CD4-positive, CD25-positive, alpha-beta regulatory T cell (primary cell): Measurements from ENCODE around the gene OR6B3. TPM values are rescaled to one million over a fixed set of nuclear protein-coding genes. Genes with fewer than 3 reads are reported as not detected.
"Not testable (repeated sequence)": the region's sequence is repeated elsewhere in the genome, so short reads cannot be mapped to it uniquely, and the experiment has no call there.

ENCODE experiments used
- ATAC-seq, 2 donors: fragments of 150-1000 bp; cut with Tn5 transposase; one replicate each; pipeline ENCODE4 v1.10.0; 2021; ENCODE audit warnings: low read depth in 2 of 2, moderate number of reproducible peaks in 2 of 2, moderate library complexity in 1 of 2
- DNase-seq, 3 donors: peaks; one replicate each; pipeline versions ENCODE4 v3.0.0 to v3.0.0-alpha.2; 2012 to 2022; ENCODE audit warnings: mixed read lengths in 1 of 3
- H3K27ac ChIP-seq: one replicate; pipeline ENCODE4 v1.7.0; 2013; ENCODE audit warnings: mild to moderate bottlenecking, low read length; ENCODE audit not compliant: insufficient read depth, poor library complexity, severe bottlenecking
- H3K27me3 ChIP-seq: one replicate; pipeline ENCODE4 v1.7.0; 2013; ENCODE audit warnings: low read length; ENCODE audit not compliant: control insufficient read depth, insufficient read depth
- H3K36me3 ChIP-seq: one replicate; pipeline ENCODE4 v1.7.0; 2013; ENCODE audit warnings: mild to moderate bottlenecking, low read length, moderate library complexity; ENCODE audit not compliant: control insufficient read depth, insufficient read depth
- H3K4me1 ChIP-seq: 2 replicates; pipeline ENCODE4 v1.7.0; 2013; ENCODE audit warnings: mild to moderate bottlenecking, low read length; ENCODE audit not compliant: insufficient read depth, control insufficient read depth, poor library complexity, severe bottlenecking
- H3K4me3 ChIP-seq: one replicate; pipeline ENCODE4 v1.7.0; 2013; ENCODE audit warnings: low read depth, mild to moderate bottlenecking, low read length, moderate library complexity
- H3K9me3 ChIP-seq, 2 experiments: 1 replicate in 1 of 2; 2 replicates in 1 of 2; pipeline ENCODE4 v1.7.0; 2013; ENCODE audit warnings: low read length in 2 of 2, mild to moderate bottlenecking in 1 of 2, moderate library complexity in 1 of 2; ENCODE audit not compliant: control insufficient read depth in 2 of 2
- H3K27ac Mint-ChIP-seq, 3 donors: one replicate each; pipeline ENCODE4 v1.8.0; 2020 to 2022; ENCODE audit warnings: mild to moderate bottlenecking in 3 of 3, mixed read lengths in 3 of 3, moderate library complexity in 2 of 3
- H3K27me3 Mint-ChIP-seq: one replicate; pipeline ENCODE4 v1.8.0; 2022; ENCODE audit warnings: mild to moderate bottlenecking, mixed read lengths
- H3K36me3 Mint-ChIP-seq: one replicate; pipeline ENCODE4 v1.8.0; 2020; ENCODE audit warnings: mixed read lengths
- H3K4me1 Mint-ChIP-seq, 4 donors: one replicate each; pipeline ENCODE4 v1.8.0; 2020 to 2022; ENCODE audit warnings: mixed read lengths in 4 of 4, mild to moderate bottlenecking in 1 of 4
- H3K4me3 Mint-ChIP-seq, 4 donors: one replicate each; pipeline ENCODE4 v1.8.0; 2020 to 2022; ENCODE audit warnings: mild to moderate bottlenecking in 4 of 4, mixed read lengths in 4 of 4, moderate library complexity in 3 of 4
- H3K9me3 Mint-ChIP-seq, 7 donors: one replicate each; pipeline ENCODE4 v1.8.0; 2020 to 2022; ENCODE audit warnings: mixed read lengths in 7 of 7, mild to moderate bottlenecking in 3 of 7, moderate library complexity in 2 of 7
- polyA plus RNA-seq, 4 donors: library from polyadenylated mRNA; unstranded; fragments of 300-500 nt; fragmentation: Illumina TruSeq; gene quantifications; one replicate each; pipeline ENCODE4 v1.2.3, GENCODE V29; 2021
- total RNA-seq: library from RNA; stranded (reverse); gene quantifications from one replicate; pipeline ENCODE4 v1.2.3, GENCODE V29; 2022

Gene OR6B3
- total and polyA plus RNA-seq, 5 donors from 2014 or later = not detected

DNA sequence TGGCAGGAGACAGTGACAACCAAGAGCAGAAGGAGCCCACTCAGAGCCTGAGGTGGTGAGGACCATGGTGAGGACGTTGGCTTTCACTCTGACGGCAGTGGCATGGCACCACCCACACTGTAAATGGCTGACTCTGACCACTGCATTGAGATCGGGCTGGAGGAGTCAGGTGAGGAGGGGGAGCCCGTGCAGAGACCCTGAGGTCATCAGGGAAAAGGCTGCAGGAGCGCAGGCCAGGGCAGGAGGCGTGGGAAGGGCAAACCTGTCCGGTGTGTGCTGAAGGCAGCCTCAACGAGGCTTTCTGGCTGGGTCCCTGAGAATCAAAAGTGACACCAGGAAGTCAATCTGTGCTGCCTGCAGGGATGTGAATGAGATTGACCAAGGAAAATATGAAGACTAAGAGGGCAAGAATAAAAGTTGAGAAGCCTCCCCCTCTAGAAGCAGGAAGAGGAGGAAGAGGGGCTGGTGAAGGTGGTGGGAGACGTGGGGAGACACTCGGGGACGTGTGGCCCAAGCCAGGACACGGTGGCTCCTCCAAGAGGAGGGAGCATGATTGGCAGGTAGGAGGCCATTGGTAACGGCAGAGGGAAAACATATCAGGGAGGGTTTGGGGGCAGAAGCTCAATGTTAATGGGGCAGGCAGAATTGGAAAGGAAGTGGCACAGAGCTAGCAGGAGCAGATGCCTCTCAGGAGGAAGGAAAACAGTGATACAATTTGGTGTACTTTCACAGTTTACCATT lies 2.0 kb upstream of the OR6B3 start:
- H3K36me3 ChIP-seq = no peaks in the 10 kb centered on the region
- H3K27ac ChIP-seq = no peak overlapping the region
- no peaks in the 10 kb centered on the region for H3K4me1 Mint-ChIP-seq
- DNase-seq (no peak), ATAC-seq (no peak)
- H3K9me3 Mint-ChIP-seq = peaks cover 0 to 5% (median 0%) of the 10 kb centered on the region in 7 donors
- H3K4me3 ChIP-seq = no peak overlapping the region
- no peaks in the 10 kb centered on the region for H3K36me3 Mint-ChIP-seq
- H3K27ac Mint-ChIP-seq = peak overlapping the region in 1 of 3 donors; percentile 81
- H3K4me1 ChIP-seq = no peaks in the 10 kb centered on the region
- H3K9me3 ChIP-seq = no peaks in the 10 kb centered on the region
- no peak overlapping the region for H3K4me3 Mint-ChIP-seq
- peaks cover 3% of the 10 kb centered on the region for H3K27me3 ChIP-seq
- H3K27me3 Mint-ChIP-seq = peaks cover 30% of the 10 kb centered on the region

DNA sequence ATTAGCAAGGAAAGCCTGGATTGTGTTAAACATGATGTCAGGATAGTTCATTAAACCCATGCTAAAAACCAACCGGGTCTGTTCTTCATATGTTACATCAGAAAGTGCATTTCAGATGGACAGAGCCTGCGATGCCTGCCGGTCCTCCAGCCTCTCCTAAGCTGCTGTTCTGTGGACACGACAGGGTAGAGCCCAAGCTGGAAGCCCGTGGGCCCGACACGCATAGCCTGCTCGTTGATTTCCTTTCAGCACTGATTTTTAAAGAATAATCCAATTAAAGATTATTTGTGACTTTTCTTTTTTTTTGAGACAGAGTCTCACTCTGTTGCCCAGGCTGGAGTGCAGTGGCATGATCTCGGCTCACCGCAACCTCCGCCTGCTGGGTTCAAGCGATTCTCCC lies 797 bp downstream of the OR6B3 start:
- peaks cover 3% of the 10 kb centered on the region for H3K27me3 ChIP-seq
- Mint-ChIP-seq H3K36me3 (no peaks in the 10 kb centered on the region), H3K4me1 (no peaks in the 10 kb centered on the region), H3K27me3 (peaks cover 21% of the 10 kb centered on the region), H3K9me3 (peaks cover 0 to 5% (median 0%) of the 10 kb centered on the region in 7 donors), H3K27ac (no peak overlapping the region), H3K4me3 (no peak overlapping the region)
- H3K4me1 ChIP-seq = no peaks in the 10 kb centered on the region
- ATAC-seq = no peak
- DNase-seq = no peak
- H3K4me3 ChIP-seq = no peak overlapping the region
- H3K27ac ChIP-seq = no peak overlapping the region
- H3K36me3 ChIP-seq = no peaks in the 10 kb centered on the region
- no peaks in the 10 kb centered on the region for H3K9me3 ChIP-seq

DNA sequence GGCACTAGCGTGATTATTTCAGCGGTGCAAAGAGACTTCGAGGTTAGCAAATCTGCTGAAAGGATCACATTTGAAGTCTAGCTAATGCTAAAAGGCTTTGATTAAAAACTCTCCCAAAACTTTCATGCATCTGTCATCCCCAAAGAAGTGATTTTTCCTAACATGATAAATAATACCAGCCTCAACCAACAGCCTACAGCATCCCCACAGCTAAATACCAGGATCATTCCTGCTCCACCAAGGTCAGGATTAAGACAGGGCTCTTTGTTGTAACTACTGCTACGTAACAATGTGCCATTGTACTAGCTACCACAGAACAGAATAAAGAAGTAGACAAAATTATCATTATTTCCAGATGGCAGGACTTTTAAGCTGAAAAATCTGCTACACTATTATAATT lies 1.6 kb downstream of the OR6B3 start:
- peaks cover 21% of the 10 kb centered on the region for H3K27me3 Mint-ChIP-seq
- H3K4me3 Mint-ChIP-seq = no peak overlapping the region
- H3K36me3 Mint-ChIP-seq = no peaks in the 10 kb centered on the region
- no peak overlapping the region for H3K4me3 ChIP-seq
- no peaks in the 10 kb centered on the region for H3K9me3 ChIP-seq
- peaks cover 3% of the 10 kb centered on the region for H3K27me3 ChIP-seq
- H3K27ac Mint-ChIP-seq = peak overlapping the region in 1 of 3 donors; percentile 1
- no peaks in the 10 kb centered on the region for H3K4me1 Mint-ChIP-seq
- no peaks in the 10 kb centered on the region for H3K4me1 ChIP-seq
- DNase-seq (no peak), ATAC-seq (no peak)
- H3K9me3 Mint-ChIP-seq = peaks cover 0 to 5% (median 0%) of the 10 kb centered on the region in 7 donors
- H3K36me3 ChIP-seq = no peaks in the 10 kb centered on the region
- no peak overlapping the region for H3K27ac ChIP-seq

DNA sequence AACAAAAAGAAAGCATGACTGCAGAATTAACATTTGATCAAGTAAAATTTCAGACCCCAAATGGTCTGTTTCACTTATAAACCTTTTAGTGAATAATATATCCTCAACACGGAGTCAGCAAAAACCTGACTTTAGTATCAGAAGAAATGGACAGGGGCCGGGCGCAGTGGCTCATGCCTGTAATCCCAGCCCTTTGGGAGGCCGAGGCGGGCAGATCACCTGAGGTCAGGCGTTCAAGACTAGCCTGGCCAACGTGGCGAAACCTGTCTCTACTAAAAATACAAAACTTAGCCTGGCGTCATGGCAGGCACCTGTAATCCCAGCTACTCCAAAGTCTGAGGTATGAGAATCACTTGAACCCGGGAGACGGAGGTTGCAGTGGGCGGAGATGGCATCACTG lies 3.0 kb downstream of the OR6B3 start:
- H3K36me3 Mint-ChIP-seq = no peaks in the 10 kb centered on the region
- peaks cover 0 to 5% (median 0%) of the 10 kb centered on the region in 7 donors for H3K9me3 Mint-ChIP-seq
- no peaks in the 10 kb centered on the region for H3K36me3 ChIP-seq
- peaks cover 3% of the 10 kb centered on the region for H3K27me3 ChIP-seq
- ATAC-seq = no peak
- no peak overlapping the region for H3K4me3 ChIP-seq
- H3K4me1 ChIP-seq = no peaks in the 10 kb centered on the region
- H3K4me1 Mint-ChIP-seq = no peaks in the 10 kb centered on the region
- H3K27ac ChIP-seq = no peak overlapping the region
- H3K9me3 ChIP-seq = no peaks in the 10 kb centered on the region
- H3K27me3 Mint-ChIP-seq = peaks cover 12% of the 10 kb centered on the region
- no peak for DNase-seq
- H3K27ac Mint-ChIP-seq = no peak overlapping the region
- no peak overlapping the region for H3K4me3 Mint-ChIP-seq

DNA sequence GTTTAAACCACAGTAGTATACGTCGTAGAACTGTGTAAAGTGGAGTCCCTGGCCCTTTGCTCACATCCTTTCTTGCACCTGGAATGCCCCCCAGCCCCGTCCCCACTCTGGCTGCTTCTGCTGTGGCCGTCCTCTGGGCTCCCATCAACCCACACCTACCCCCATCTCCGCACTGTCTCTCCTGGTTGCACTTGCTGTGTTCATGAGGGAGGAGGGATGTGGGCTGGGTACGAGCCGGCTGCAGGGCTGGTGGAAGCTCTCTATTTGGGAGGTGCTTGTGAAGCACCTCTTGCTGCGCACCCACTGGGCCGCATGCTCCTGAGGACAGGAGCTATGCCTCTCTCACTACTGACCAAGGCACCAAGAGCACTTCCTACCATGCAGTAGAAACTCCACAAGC lies 5.1 kb downstream of the OR6B3 start:
- H3K9me3 Mint-ChIP-seq = peaks cover 0 to 2% (median 0%) of the 10 kb centered on the region in 7 donors
- peak overlapping the region in 1 of 3 donors; percentile 44 for H3K27ac Mint-ChIP-seq
- H3K4me3 Mint-ChIP-seq = no peak overlapping the region
- Histone ChIP-seq H3K4me3 (no peak overlapping the region), H3K9me3 (no peaks in the 10 kb centered on the region), H3K27ac (no peak overlapping the region), H3K4me1 (no peaks in the 10 kb centered on the region), H3K36me3 (no peaks in the 10 kb centered on the region), H3K27me3 (peaks cover 3% of the 10 kb centered on the region)
- H3K4me1 Mint-ChIP-seq = no peaks in the 10 kb centered on the region
- H3K36me3 Mint-ChIP-seq = no peaks in the 10 kb centered on the region
- no peak for DNase-seq
- peaks cover 14% of the 10 kb centered on the region for H3K27me3 Mint-ChIP-seq
- no peak for ATAC-seq

DNA sequence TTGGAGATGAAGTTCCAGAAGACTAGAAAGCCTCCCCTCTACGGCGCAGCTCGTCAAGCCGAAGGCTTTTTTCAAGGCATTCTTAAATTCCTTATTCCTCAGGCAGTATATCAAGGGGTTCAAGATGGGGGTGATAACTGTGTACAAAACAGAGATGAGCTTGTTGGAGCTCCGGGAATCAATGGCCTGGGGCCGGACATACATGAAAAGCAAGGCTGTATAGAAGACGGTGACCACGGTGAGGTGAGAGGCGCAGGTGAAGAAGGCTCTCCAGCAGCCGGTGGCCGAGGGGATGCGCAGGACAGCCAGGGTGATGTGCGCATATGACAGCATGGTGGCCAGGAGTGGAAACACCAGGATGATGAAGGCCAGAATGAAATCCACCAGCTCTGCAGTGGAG lies 8.2 kb downstream of the OR6B3 start:
- H3K27me3 Mint-ChIP-seq = peaks cover 9% of the 10 kb centered on the region
- Histone ChIP-seq H3K4me1 (no peaks in the 10 kb centered on the region), H3K36me3 (no peaks in the 10 kb centered on the region), H3K9me3 (no peaks in the 10 kb centered on the region), H3K27me3 (no peaks in the 10 kb centered on the region), H3K4me3 (no peak overlapping the region), H3K27ac (no peak overlapping the region)
- DNase-seq (no peak), ATAC-seq (no peak)
- H3K27ac Mint-ChIP-seq = no peak overlapping the region
- peaks cover 0 to 2% (median 0%) of the 10 kb centered on the region in 7 donors for H3K9me3 Mint-ChIP-seq
- H3K36me3 Mint-ChIP-seq = no peaks in the 10 kb centered on the region
- H3K4me3 Mint-ChIP-seq = no peak overlapping the region
- H3K4me1 Mint-ChIP-seq = no peaks in the 10 kb centered on the region

DNA sequence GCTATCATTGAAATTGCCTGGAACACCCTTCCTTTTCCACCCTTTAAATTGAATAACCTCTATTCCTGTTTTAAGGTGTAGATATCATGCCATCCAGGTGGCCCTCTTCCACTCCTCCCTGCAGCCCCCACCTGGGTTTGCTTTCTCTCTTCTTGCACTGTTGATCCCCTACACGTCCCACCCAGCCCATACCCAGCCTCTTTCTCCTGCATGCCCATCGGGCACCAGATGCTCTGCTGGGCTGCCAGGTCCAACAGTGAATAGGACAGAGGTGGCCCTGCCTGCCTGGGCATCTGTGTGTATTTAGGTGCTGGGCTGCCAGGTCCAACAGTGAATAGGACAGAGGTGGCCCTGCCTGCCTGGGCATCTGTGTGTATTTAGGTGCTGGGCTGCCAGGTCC lies 9.2 kb downstream of the OR6B3 start:
- not testable (repeated sequence) for H3K27me3 ChIP-seq, H3K9me3 ChIP-seq, H3K4me1 Mint-ChIP-seq, H3K27me3 Mint-ChIP-seq, ATAC-seq, H3K4me3 Mint-ChIP-seq, H3K27ac ChIP-seq, H3K4me3 ChIP-seq, H3K36me3 ChIP-seq, H3K36me3 Mint-ChIP-seq, H3K9me3 Mint-ChIP-seq, DNase-seq, H3K4me1 ChIP-seq, H3K27ac Mint-ChIP-seq

DNA sequence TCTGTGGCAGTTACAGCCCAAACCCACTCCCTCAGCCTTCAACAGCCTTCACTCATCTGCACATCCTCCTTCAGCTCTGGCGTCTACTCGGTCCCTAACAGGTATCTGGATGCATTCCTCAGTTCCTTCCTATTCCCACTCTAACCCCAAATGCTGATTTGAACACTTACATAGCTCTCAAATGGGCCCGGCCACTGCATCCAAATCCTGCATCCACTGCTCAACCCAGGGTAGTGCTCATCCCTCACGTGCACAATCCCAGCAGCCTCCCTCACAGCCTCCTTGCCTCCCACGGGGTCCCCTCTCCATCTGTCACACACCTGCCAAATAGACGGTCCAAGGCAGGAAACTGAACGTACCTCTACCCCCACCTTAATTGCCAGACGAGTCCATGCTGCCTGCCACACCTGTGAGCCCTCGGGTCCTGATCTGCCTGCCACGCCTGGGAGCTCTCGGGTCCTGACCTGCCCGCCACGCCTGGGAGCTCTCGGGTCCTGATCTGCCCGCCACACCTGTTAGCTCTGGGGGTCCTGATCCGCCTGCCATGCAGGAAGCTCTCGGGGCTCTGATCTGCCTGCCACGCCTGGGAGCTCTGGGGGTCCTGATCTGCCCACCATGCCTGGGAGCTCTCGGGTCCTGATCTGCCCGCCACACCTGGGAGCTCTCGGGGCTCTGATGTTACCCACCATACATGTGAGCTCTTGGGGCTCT lies 9.9 kb downstream of the OR6B3 start:
- Mint-ChIP-seq H3K36me3 (no peaks in the 10 kb centered on the region), H3K27ac (no peak overlapping the region), H3K4me3 (no peak overlapping the region), H3K27me3 (peaks cover 9% of the 10 kb centered on the region), H3K9me3 (peaks cover 0 to 2% (median 0%) of the 10 kb centered on the region in 7 donors), H3K4me1 (no peaks in the 10 kb centered on the region)
- Histone ChIP-seq H3K27ac (no peak overlapping the region), H3K9me3 (no peaks in the 10 kb centered on the region), H3K27me3 (peaks cover 7% of the 10 kb centered on the region), H3K4me3 (no peak overlapping the region), H3K4me1 (no peaks in the 10 kb centered on the region), H3K36me3 (no peaks in the 10 kb centered on the region)
- ATAC-seq (no peak), DNase-seq (no peak)
